Type B pancreatic cell (in vitro differentiated cells): ENCODE data around the gene SH3GL2. TPM values are rescaled to one million over a fixed set of nuclear protein-coding genes. Genes with fewer than 3 reads are reported as not detected.

Experiments used
- DNase-seq: peaks from one replicate; pipeline ENCODE4 v3.0.0; 2021; ENCODE audit warnings: mixed read lengths; ENCODE audit not compliant: unreplicated experiment; ENCODE audit errors: extremely low spot score
- H3K27ac Mint-ChIP-seq: 2 replicates; pipeline ENCODE4 v1.8.0; 2021; ENCODE audit warnings: mild to moderate bottlenecking, mixed read lengths
- H3K27me3 Mint-ChIP-seq: 2 replicates; pipeline ENCODE4 v1.8.0; 2021; ENCODE audit warnings: mixed read lengths
- H3K36me3 Mint-ChIP-seq: 2 replicates; pipeline ENCODE4 v1.8.0; 2021; ENCODE audit warnings: mixed read lengths
- H3K4me1 Mint-ChIP-seq: one replicate; pipeline ENCODE4 v1.8.0; 2021; ENCODE audit warnings: mixed read lengths; ENCODE audit not compliant: unreplicated experiment
- H3K4me3 Mint-ChIP-seq: 2 replicates; pipeline ENCODE4 v1.8.0; 2021; ENCODE audit warnings: mild to moderate bottlenecking, mixed read lengths
- H3K9me3 Mint-ChIP-seq: 2 replicates; pipeline ENCODE4 v1.8.0; 2021; ENCODE audit warnings: mixed read lengths
- total RNA-seq: library from RNA; stranded (reverse); gene quantifications from 2 replicates; pipeline ENCODE4 v1.2.1, GENCODE V29; 2021; ENCODE audit warnings: low replicate concordance
- TF ChIP-seq, protein P1 (sequence below): fragments of 200-600 bp; sonication (generic); conservative IDR thresholded peaks from 2 replicates; pipeline ENCODE4 v1.5.0; 2021; ENCODE audit warnings: antibody characterized with exemption, mild to moderate bottlenecking

The SH3GL2 gene
- total RNA-seq, 1 donor from 2014 or later = 7.6 TPM

GRCh38 chr9:17611342-17611741 is 32.5 kb downstream of the SH3GL2 start:
- no peaks in the 10 kb centered on the region for H3K9me3 Mint-ChIP-seq
- peaks cover 3% of the 10 kb centered on the region for H3K27me3 Mint-ChIP-seq
- DNase-seq = no peak
- no peaks in the 10 kb centered on the region for H3K36me3 Mint-ChIP-seq
- H3K4me3 Mint-ChIP-seq = no peak overlapping the region
- TF ChIP-seq, protein P1, sequence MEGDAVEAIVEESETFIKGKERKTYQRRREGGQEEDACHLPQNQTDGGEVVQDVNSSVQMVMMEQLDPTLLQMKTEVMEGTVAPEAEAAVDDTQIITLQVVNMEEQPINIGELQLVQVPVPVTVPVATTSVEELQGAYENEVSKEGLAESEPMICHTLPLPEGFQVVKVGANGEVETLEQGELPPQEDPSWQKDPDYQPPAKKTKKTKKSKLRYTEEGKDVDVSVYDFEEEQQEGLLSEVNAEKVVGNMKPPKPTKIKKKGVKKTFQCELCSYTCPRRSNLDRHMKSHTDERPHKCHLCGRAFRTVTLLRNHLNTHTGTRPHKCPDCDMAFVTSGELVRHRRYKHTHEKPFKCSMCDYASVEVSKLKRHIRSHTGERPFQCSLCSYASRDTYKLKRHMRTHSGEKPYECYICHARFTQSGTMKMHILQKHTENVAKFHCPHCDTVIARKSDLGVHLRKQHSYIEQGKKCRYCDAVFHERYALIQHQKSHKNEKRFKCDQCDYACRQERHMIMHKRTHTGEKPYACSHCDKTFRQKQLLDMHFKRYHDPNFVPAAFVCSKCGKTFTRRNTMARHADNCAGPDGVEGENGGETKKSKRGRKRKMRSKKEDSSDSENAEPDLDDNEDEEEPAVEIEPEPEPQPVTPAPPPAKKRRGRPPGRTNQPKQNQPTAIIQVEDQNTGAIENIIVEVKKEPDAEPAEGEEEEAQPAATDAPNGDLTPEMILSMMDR = no peak
- H3K4me1 Mint-ChIP-seq = peaks cover 5% of the 10 kb centered on the region
- H3K27ac Mint-ChIP-seq = no peak overlapping the region

DNA sequence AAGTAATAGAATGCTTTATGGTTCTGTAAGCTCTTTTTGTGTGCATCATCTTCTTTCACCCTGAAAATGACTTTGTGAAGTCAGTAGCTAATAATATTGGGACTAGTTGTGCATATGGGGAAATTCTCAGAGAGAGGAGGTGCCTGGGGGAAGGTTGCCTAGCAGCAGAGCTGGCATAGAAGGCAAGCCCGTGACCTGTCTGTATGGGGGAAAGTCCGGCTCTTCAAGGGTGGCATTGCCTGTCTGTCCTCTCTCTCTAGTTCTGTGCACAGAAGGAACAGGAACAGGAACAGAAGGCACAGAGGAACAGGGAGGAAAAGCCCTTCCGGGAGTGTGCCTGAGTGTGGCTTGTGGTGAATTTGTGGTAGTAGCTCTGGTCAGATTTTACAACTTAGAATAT is 33.1 kb downstream of the SH3GL2 start:
- peaks cover 5% of the 10 kb centered on the region for H3K27me3 Mint-ChIP-seq
- H3K4me3 Mint-ChIP-seq = no peak overlapping the region
- no peak for DNase-seq
- H3K9me3 Mint-ChIP-seq = no peaks in the 10 kb centered on the region
- peaks cover 5% of the 10 kb centered on the region for H3K4me1 Mint-ChIP-seq
- no peaks in the 10 kb centered on the region for H3K36me3 Mint-ChIP-seq
- TF ChIP-seq, protein P1 = no peak
- peak overlapping the region; percentile 10 for H3K27ac Mint-ChIP-seq

DNA sequence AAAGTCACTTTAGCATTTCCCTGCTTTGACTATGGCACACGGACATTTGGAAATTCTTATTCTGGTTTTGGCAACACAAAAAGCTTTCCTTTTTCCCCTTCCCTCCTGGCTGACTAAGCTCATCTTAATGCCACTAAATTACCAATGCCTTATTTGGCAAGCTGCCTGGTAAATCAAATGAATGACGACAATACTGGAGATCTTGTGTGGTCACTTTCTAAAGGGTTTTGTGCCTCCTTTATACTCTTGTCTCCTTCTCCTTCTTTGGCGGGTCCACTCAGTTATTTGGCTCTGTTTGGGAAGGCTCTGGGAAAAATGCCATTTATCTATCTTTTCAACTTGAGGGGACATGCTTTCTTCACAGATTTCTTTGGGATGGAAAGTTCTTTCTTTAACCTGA is 34.9 kb downstream of the SH3GL2 start:
- H3K36me3 Mint-ChIP-seq = no peaks in the 10 kb centered on the region
- DNase-seq = no peak
- H3K9me3 Mint-ChIP-seq = no peaks in the 10 kb centered on the region
- peaks cover 5% of the 10 kb centered on the region for H3K4me1 Mint-ChIP-seq
- peaks cover 6% of the 10 kb centered on the region for H3K27me3 Mint-ChIP-seq
- H3K27ac Mint-ChIP-seq = no peak overlapping the region
- TF ChIP-seq, protein P1 = no peak
- no peak overlapping the region for H3K4me3 Mint-ChIP-seq

GRCh38 chr9:17614250-17614649 is 35.4 kb downstream of the SH3GL2 start:
- H3K9me3 Mint-ChIP-seq = no peaks in the 10 kb centered on the region
- TF ChIP-seq, protein P1 = no peak
- peaks cover 5% of the 10 kb centered on the region for H3K4me1 Mint-ChIP-seq
- H3K27ac Mint-ChIP-seq = no peak overlapping the region
- H3K27me3 Mint-ChIP-seq = peaks cover 6% of the 10 kb centered on the region
- H3K4me3 Mint-ChIP-seq = no peak overlapping the region
- no peak for DNase-seq
- no peaks in the 10 kb centered on the region for H3K36me3 Mint-ChIP-seq

- TF ChIP-seq, protein P1 = no peak
- no peaks in the 10 kb centered on the region for H3K9me3 Mint-ChIP-seq
- H3K36me3 Mint-ChIP-seq = no peaks in the 10 kb centered on the region
- DNase-seq = no peak
- H3K27ac Mint-ChIP-seq = no peak overlapping the region
- peaks cover 6% of the 10 kb centered on the region for H3K27me3 Mint-ChIP-seq
- H3K4me1 Mint-ChIP-seq = peaks cover 5% of the 10 kb centered on the region
- H3K4me3 Mint-ChIP-seq = no peak overlapping the region
Observed at GRCh38 chr9:17614903-17615302, 36.0 kb downstream of the SH3GL2 start.

GRCh38 chr9:17622141-17622540 is 43.3 kb downstream of the SH3GL2 start:
- H3K27me3 Mint-ChIP-seq = peaks cover 6% of the 10 kb centered on the region
- H3K4me1 Mint-ChIP-seq = peaks cover 10% of the 10 kb centered on the region
- no peak overlapping the region for H3K27ac Mint-ChIP-seq
- H3K4me3 Mint-ChIP-seq = no peak overlapping the region
- no peak for DNase-seq
- H3K36me3 Mint-ChIP-seq = no peaks in the 10 kb centered on the region
- H3K9me3 Mint-ChIP-seq = no peaks in the 10 kb centered on the region
- TF ChIP-seq, protein P1 = no peak
